Prostate gland (tissue), 2 donors: ENCODE measurements around the gene RELL1.

ENCODE experiments used
- POLR2A ChIP-seq: fragments of 450-650 bp; IDR thresholded peaks from one replicate; pipeline ENCODE4 v1.6.1; 2016; ENCODE audit warnings: antibody characterized with exemption, mild to moderate bottlenecking
- POLR2AphosphoS5 ChIP-seq: sonication (generic); formaldehyde crosslinking; IDR thresholded peaks from one replicate; pipeline ENCODE4 v1.6.1; 2017; ENCODE audit warnings: antibody characterized with exemption
- TF ChIP-seq, protein P1 (sequence below), 4 experiments: fragments of 200-600 bp in 2 of 4; fragments of 450-650 bp in 2 of 4; sonication (generic) in 2 of 4; IDR thresholded peaks; 1 replicate in 3 of 4; 2 replicates in 1 of 4; pipeline ENCODE4 v1.5.1; 2016 to 2019; ENCODE audit warnings: antibody characterized with exemption in 4 of 4, mild to moderate bottlenecking in 2 of 4, moderate library complexity in 2 of 4

DNA sequence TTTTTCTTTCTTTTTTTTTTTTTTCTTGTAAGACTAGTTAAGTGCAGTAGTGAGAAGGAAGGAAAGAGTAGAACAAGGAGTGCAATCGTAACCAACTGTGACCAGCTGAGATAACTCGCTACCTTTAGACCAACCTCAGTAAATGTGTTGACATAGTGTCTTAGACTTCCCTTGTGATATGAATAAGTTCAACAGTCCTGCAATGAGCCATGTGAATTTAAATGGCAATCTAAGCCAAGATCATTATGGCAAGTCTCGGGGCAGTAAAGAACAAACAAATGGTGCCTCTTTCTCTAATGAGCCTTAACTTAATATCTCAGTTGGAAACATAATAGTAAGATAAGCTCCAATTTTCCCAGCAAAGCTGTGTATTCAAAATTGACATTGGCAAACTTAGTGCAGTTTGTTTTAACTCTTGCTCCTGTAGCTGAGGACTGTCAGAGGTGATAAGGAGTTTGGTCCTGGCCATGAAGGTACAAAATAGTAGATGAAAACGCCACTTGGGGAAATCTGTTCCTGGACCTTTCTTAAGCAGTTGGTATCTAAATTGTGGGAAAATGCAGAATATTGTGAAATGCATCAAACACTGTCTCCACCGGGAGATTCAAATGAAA, 13.8 kb upstream of the RELL1 start:
- TF ChIP-seq POLR2A, result no peak
- TF ChIP-seq, protein P1, sequence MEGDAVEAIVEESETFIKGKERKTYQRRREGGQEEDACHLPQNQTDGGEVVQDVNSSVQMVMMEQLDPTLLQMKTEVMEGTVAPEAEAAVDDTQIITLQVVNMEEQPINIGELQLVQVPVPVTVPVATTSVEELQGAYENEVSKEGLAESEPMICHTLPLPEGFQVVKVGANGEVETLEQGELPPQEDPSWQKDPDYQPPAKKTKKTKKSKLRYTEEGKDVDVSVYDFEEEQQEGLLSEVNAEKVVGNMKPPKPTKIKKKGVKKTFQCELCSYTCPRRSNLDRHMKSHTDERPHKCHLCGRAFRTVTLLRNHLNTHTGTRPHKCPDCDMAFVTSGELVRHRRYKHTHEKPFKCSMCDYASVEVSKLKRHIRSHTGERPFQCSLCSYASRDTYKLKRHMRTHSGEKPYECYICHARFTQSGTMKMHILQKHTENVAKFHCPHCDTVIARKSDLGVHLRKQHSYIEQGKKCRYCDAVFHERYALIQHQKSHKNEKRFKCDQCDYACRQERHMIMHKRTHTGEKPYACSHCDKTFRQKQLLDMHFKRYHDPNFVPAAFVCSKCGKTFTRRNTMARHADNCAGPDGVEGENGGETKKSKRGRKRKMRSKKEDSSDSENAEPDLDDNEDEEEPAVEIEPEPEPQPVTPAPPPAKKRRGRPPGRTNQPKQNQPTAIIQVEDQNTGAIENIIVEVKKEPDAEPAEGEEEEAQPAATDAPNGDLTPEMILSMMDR (IDR thresholded peaks at IDR 0.05), result no peak
- no peak for TF ChIP-seq POLR2AphosphoS5
